ENCODE data around the gene ZNF688. TPM values are rescaled to one million over a fixed set of nuclear protein-coding genes. Genes with fewer than 3 reads are reported as not detected.
"Not testable (repeated sequence)": the region's sequence is repeated elsewhere in the genome, so short reads cannot be mapped to it uniquely, and the experiment has no call there.

Gene ZNF688
- total RNA-seq, 1 donor, result 6.5 TPM

- no peak for TF ChIP-seq CTCF (IDR thresholded peaks at IDR 0.05; ENCODE audit: insufficient read depth, low read depth, low read length)
- H3K4me3 ChIP-seq (ENCODE audit: low read depth, low read length), result no peak overlapping the region
- DNase-seq (ENCODE audit: low read depth), result no peak
Measured at GRCh38 chr16:30524575-30525568, 46.6 kb downstream of the ZNF688 start.

GRCh38 chr16:30523768-30524574 is 47.5 kb downstream of the ZNF688 start:
- DNase-seq (ENCODE audit: low read depth), result no peak
- no peak for TF ChIP-seq CTCF (IDR thresholded peaks at IDR 0.05; ENCODE audit: insufficient read depth, low read depth, low read length)
- H3K4me3 ChIP-seq (ENCODE audit: low read depth, low read length), result no peak overlapping the region

- DNase-seq (ENCODE audit: low read depth), result not testable (repeated sequence)
Measured at GRCh38 chr16:30522702-30523463, 48.6 kb downstream of the ZNF688 start.

GRCh38 chr16:30521873-30522641 is 49.5 kb downstream of the ZNF688 start:
- DNase-seq (ENCODE audit: low read depth), result no peak
- H3K4me3 ChIP-seq (ENCODE audit: low read depth, low read length), result no peak overlapping the region
- TF ChIP-seq CTCF (IDR thresholded peaks at IDR 0.05; ENCODE audit: insufficient read depth, low read depth, low read length), result no peak

More at GRCh38 chr16:30522702-30523463, 48.6 kb downstream of the ZNF688 start:
- H3K4me3 ChIP-seq (ENCODE audit: low read depth, low read length), result not testable (repeated sequence)

GRCh38 chr16:30521476-30521872 is 50.0 kb downstream of the ZNF688 start:
- DNase-seq (ENCODE audit: low read depth), result no peak
- no peak overlapping the region for H3K4me3 ChIP-seq (ENCODE audit: low read depth, low read length)
- TF ChIP-seq CTCF (IDR thresholded peaks at IDR 0.05; ENCODE audit: insufficient read depth, low read depth, low read length), result no peak

Small RNA genes lying within 50 kb of the gene (small RNA-seq; reads per million reads assigned to genes)
- gene AC093249.4, result not detected

Other genes with a start within 250 kb of the ZNF688 start
- 35.1 and 40.6 TPM in 2 replicates for gene CD2BP2, start 216.4 kb downstream of the ZNF688 start, total RNA-seq
- 37.1 and 37.7 TPM in 2 replicates for gene TBC1D10B, start 201.2 kb downstream of the ZNF688 start, total RNA-seq
- not detected in 2 replicates for gene MYL11, start 196.9 kb downstream of the ZNF688 start, total RNA-seq
- gene SEPTIN1, start 189.2 kb downstream of the ZNF688 start, total RNA-seq, result 0.43 TPM in 1 of 2 replicates, not detected in the other
- gene ZNF48, start 176.3 kb downstream of the ZNF688 start, total RNA-seq, result 10.4 and 12.6 TPM in 2 replicates
- 9.5 and 10.0 TPM in 2 replicates for gene ZNF771, start 164.1 kb downstream of the ZNF688 start, total RNA-seq
- gene DCTPP1, start 141.7 kb downstream of the ZNF688 start, total RNA-seq, result 12.9 and 18.6 TPM in 2 replicates
- 7.8 and 9.3 TPM in 2 replicates for gene SEPHS2, start 125.8 kb downstream of the ZNF688 start, total RNA-seq
- gene ITGAL, start 99.0 kb downstream of the ZNF688 start, total RNA-seq, result not detected in 2 replicates
- 19.0 and 22.0 TPM in 2 replicates for gene ZNF768, start 45.1 kb downstream of the ZNF688 start, total RNA-seq
- gene ZNF747, start 36.9 kb downstream of the ZNF688 start, total RNA-seq, result 11.7 and 12.6 TPM in 2 replicates
- gene ZNF764, start 13.3 kb downstream of the ZNF688 start, total RNA-seq, result 4.3 and 6.1 TPM in 2 replicates
- gene ZNF785, start 14.0 kb upstream of the ZNF688 start, total RNA-seq, result 9.7 and 13.0 TPM in 2 replicates
- gene ZNF689, start 38.7 kb upstream of the ZNF688 start, total RNA-seq, result 6.9 and 7.4 TPM in 2 replicates
- gene PRR14, start 79.2 kb upstream of the ZNF688 start, total RNA-seq, result 5.2 and 5.6 TPM in 2 replicates
- 30.2 and 30.3 TPM in 2 replicates for gene FBRS, start 86.7 kb upstream of the ZNF688 start, total RNA-seq
- 15.1 and 16.8 TPM in 2 replicates for gene SRCAP, start 127.5 kb upstream of the ZNF688 start, total RNA-seq
- gene PHKG2, start 176.7 kb upstream of the ZNF688 start, total RNA-seq, result 22.2 and 26.3 TPM in 2 replicates
- 1.3 and 3.2 TPM in 2 replicates for gene CFAP119, start 190.3 kb upstream of the ZNF688 start, total RNA-seq
- gene RNF40, start 190.6 kb upstream of the ZNF688 start, total RNA-seq, result 68.9 and 88.9 TPM in 2 replicates
- 19.4 and 21.6 TPM in 2 replicates for gene ZNF629, start 215.5 kb upstream of the ZNF688 start, total RNA-seq